IMR-90 (cell line): ENCODE results near the gene ZNF385B.

Experiments
- BHLHE40 ChIP-seq: fragments of 150-350 bp; IDR thresholded peaks from 2 replicates; pipeline ENCODE4 v1.6.1; 2016; ENCODE audit warnings: mild to moderate bottlenecking, low read depth, low read length
- CEBPB ChIP-seq: IDR thresholded peaks from 2 replicates; pipeline ENCODE4 v1.6.1; 2012; ENCODE audit warnings: low read depth, low read length, improper control_type of control experiment
- CHD1 ChIP-seq: IDR thresholded peaks from 2 replicates; pipeline ENCODE4 v1.6.1; 2012; ENCODE audit warnings: low read depth, low read length, improper control_type of control experiment
- FOS ChIP-seq: fragments of 150-350 bp; IDR thresholded peaks from 2 replicates; pipeline ENCODE4 v1.6.1; 2016; ENCODE audit warnings: low read depth, low read length
- MAFK ChIP-seq: IDR thresholded peaks from 2 replicates; pipeline ENCODE4 v1.6.1; 2012; ENCODE audit warnings: low read depth, low read length, improper control_type of control experiment
- MAZ ChIP-seq: IDR thresholded peaks from 2 replicates; pipeline ENCODE4 v1.6.1; 2012; ENCODE audit warnings: low read depth, mild to moderate bottlenecking, low read length, improper control_type of control experiment, moderate library complexity, borderline replicate concordance
- NFE2L2 ChIP-seq: fragments of 150-350 bp; IDR thresholded peaks from 2 replicates; pipeline ENCODE4 v1.6.1; 2016; ENCODE audit warnings: low read depth, mild to moderate bottlenecking, low read length
- POLR2A ChIP-seq: IDR thresholded peaks from 2 replicates; pipeline ENCODE4 v1.6.1; 2012; ENCODE audit warnings: mild to moderate bottlenecking, low read depth, low read length
- RAD21 ChIP-seq: IDR thresholded peaks from 2 replicates; pipeline ENCODE4 v1.6.1; 2012; ENCODE audit warnings: low read length, improper control_type of control experiment
- RCOR1 ChIP-seq: IDR thresholded peaks from 2 replicates; pipeline ENCODE4 v1.6.1; 2012; ENCODE audit warnings: mild to moderate bottlenecking, low read length, improper control_type of control experiment; ENCODE audit not compliant: insufficient replicate concordance
- RFX5 ChIP-seq: IDR thresholded peaks from 2 replicates; pipeline ENCODE4 v1.8.0; 2012; ENCODE audit warnings: low read depth, mild to moderate bottlenecking, low read length, moderate library complexity
- TF ChIP-seq, protein P1 (sequence below): conservative IDR thresholded peaks from 2 replicates; pipeline ENCODE4 v1.5.1; 2012; ENCODE audit warnings: mild to moderate bottlenecking, low read depth, low read length, improper control_type of control experiment
- TF ChIP-seq, protein P2 (sequence below): fragments of 150-350 bp; IDR thresholded peaks from 2 replicates; pipeline ENCODE4 v1.6.1; 2017; ENCODE audit warnings: mild to moderate bottlenecking, antibody characterized with exemption, low read length, low read depth

DNA sequence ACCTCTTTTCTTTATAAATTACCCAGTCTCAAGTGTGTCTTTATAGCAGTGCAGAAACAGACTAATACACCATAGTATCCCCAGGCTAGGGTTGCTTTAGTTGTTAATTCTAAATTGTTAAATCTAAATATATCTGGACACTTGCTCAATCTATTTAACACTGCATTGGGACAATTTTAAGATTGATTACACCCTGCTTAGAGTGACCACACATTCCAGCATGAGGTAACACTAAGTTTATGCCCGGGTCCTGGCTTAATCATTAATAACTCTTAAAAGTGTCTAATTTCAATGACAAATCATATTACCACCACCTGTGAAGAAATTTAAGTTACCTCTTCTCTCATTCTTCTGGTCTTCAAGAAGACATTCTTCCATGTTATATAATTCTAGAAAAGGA is 131.4 kb downstream of the ZNF385B start:
- TF ChIP-seq, protein P1, sequence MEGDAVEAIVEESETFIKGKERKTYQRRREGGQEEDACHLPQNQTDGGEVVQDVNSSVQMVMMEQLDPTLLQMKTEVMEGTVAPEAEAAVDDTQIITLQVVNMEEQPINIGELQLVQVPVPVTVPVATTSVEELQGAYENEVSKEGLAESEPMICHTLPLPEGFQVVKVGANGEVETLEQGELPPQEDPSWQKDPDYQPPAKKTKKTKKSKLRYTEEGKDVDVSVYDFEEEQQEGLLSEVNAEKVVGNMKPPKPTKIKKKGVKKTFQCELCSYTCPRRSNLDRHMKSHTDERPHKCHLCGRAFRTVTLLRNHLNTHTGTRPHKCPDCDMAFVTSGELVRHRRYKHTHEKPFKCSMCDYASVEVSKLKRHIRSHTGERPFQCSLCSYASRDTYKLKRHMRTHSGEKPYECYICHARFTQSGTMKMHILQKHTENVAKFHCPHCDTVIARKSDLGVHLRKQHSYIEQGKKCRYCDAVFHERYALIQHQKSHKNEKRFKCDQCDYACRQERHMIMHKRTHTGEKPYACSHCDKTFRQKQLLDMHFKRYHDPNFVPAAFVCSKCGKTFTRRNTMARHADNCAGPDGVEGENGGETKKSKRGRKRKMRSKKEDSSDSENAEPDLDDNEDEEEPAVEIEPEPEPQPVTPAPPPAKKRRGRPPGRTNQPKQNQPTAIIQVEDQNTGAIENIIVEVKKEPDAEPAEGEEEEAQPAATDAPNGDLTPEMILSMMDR: no peak
- TF ChIP-seq MAFK (no peak), POLR2A (no peak), RCOR1 (no peak), BHLHE40 (no peak), FOS (no peak), RAD21 (no peak), CEBPB (no peak), CHD1 (no peak), NFE2L2 (no peak), RFX5 (no peak), MAZ (no peak)
- TF ChIP-seq, protein P2, sequence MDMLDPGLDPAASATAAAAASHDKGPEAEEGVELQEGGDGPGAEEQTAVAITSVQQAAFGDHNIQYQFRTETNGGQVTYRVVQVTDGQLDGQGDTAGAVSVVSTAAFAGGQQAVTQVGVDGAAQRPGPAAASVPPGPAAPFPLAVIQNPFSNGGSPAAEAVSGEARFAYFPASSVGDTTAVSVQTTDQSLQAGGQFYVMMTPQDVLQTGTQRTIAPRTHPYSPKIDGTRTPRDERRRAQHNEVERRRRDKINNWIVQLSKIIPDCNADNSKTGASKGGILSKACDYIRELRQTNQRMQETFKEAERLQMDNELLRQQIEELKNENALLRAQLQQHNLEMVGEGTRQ: no peak
